ENCODE data around the gene CCDC179.

The CCDC179 gene

GRCh38 chr11:22807855-22808570 is 52.3 kb downstream of the CCDC179 start:
- no peak for DNase-seq (ENCODE audit: low read depth)

GRCh38 chr11:22807391-22807790 is 52.9 kb downstream of the CCDC179 start:
- no peak for DNase-seq (ENCODE audit: low read depth)

GRCh38 chr11:22802861-22803260 is 57.4 kb downstream of the CCDC179 start:
- no peak for DNase-seq (ENCODE audit: low read depth)

GRCh38 chr11:22800482-22800881 is 59.8 kb downstream of the CCDC179 start:
- DNase-seq (ENCODE audit: low read depth), result no peak

- no peak for DNase-seq (ENCODE audit: low read depth)
Observed at GRCh38 chr11:22798901-22799300, 61.4 kb downstream of the CCDC179 start.

GRCh38 chr11:22797047-22797446 is 63.2 kb downstream of the CCDC179 start:
- DNase-seq (ENCODE audit: low read depth), result no peak

Measured in non-pigmented ciliary epithelial cell (primary cell).